Suprapubic skin (tissue), 4 donors: ENCODE measurements around the gene RRM1. TPM values are rescaled to one million over a fixed set of nuclear protein-coding genes. Genes with fewer than 3 reads are reported as not detected.

ENCODE experiments used
- DNase-seq, 2 donors: peaks; one replicate each; pipeline ENCODE4 v3.0.0-alpha.2; 2019; ENCODE audit warnings: low spot score in 2 of 2
- H3K27ac ChIP-seq: fragments of 200-600 bp; sonication (generic); one replicate; pipeline ENCODE4 v1.5.1; 2019
- H3K27me3 ChIP-seq: fragments of 200-600 bp; sonication (generic); one replicate; pipeline ENCODE4 v1.5.1; 2019
- H3K36me3 ChIP-seq: fragments of 200-600 bp; sonication (generic); one replicate; pipeline ENCODE4 v1.5.1; 2019
- H3K4me1 ChIP-seq: fragments of 200-600 bp; sonication (generic); one replicate; pipeline ENCODE4 v1.5.1; 2019
- H3K4me3 ChIP-seq: fragments of 200-600 bp; sonication (generic); one replicate; pipeline ENCODE4 v1.5.1; 2019; ENCODE audit warnings: mild to moderate bottlenecking
- H3K9me3 ChIP-seq: fragments of 200-600 bp; sonication (generic); one replicate; pipeline ENCODE4 v1.5.1; 2019
- CTCF ChIP-seq, 2 donors: fragments of 200-600 bp in 1 of 2; fragments of 450-650 bp in 1 of 2; sonication (generic) in 1 of 2; IDR thresholded peaks; one replicate each; pipeline ENCODE4 v1.5.1; 2016 to 2019; ENCODE audit warnings: antibody characterized with exemption in 2 of 2, mild to moderate bottlenecking in 1 of 2, moderate library complexity in 1 of 2
- EP300 ChIP-seq: sonication (generic); formaldehyde crosslinking; IDR thresholded peaks from one replicate; pipeline ENCODE4 v1.6.1; 2017; ENCODE audit warnings: antibody characterized with exemption
- POLR2A ChIP-seq, 2 donors: fragments of 450-650 bp; IDR thresholded peaks; one replicate each; pipeline ENCODE4 v1.6.1; 2017; ENCODE audit warnings: antibody characterized with exemption in 2 of 2, mild to moderate bottlenecking in 2 of 2, moderate library complexity in 2 of 2
- POLR2AphosphoS5 ChIP-seq, 3 donors: sonication (generic); formaldehyde crosslinking; IDR thresholded peaks; one replicate each; pipeline ENCODE4 v1.6.1; 2017; ENCODE audit warnings: antibody characterized with exemption in 3 of 3
- WGBS: methylation state at CpG from one replicate; pipeline ENCODE4 v1.1.5; 2018; 5-methylcytosine and 5-hydroxymethylcytosine counted together
- total RNA-seq, 4 donors: library from RNA; depleted of rRNA; stranded (reverse); fragments of >200 nt; gene quantifications; one replicate each; pipeline ENCODE4 v1.1.0, GENCODE V29; 2016

The RRM1 gene
- total RNA-seq, 4 donors from 2014 or later = 70.4 to 145 (median 80.0) TPM

- no peak for TF ChIP-seq POLR2AphosphoS5 (IDR thresholded peaks at IDR 0.05)
- no peak for TF ChIP-seq POLR2A (IDR thresholded peaks at IDR 0.05)
- no peak for TF ChIP-seq CTCF (IDR thresholded peaks at IDR 0.05)
- TF ChIP-seq EP300 = no peak
- no peaks in the 10 kb centered on the region for H3K27me3 ChIP-seq
- peaks cover 14% of the 10 kb centered on the region for H3K36me3 ChIP-seq
- no peaks in the 10 kb centered on the region for H3K9me3 ChIP-seq
- no peak overlapping the region for H3K4me3 ChIP-seq
- DNase-seq = no peak
- H3K4me1 ChIP-seq = peaks cover 8% of the 10 kb centered on the region
- no peak overlapping the region for H3K27ac ChIP-seq
- WGBS = 64% methylated on average over 1 of the region's 1 CpG
These were observed 40.0 kb upstream of the RRM1 start for GRCh38 chr11:4054643-4055042.

- Histone ChIP-seq H3K27me3 (no peaks in the 10 kb centered on the region), H3K4me3 (no peak overlapping the region), H3K36me3 (peaks cover 33% of the 10 kb centered on the region), H3K4me1 (peaks cover 11% of the 10 kb centered on the region), H3K9me3 (no peaks in the 10 kb centered on the region), H3K27ac (no peak overlapping the region)
- TF ChIP-seq CTCF (IDR thresholded peaks at IDR 0.05) = no peak
- no peak for TF ChIP-seq POLR2AphosphoS5 (IDR thresholded peaks at IDR 0.05)
- no peak for TF ChIP-seq POLR2A (IDR thresholded peaks at IDR 0.05)
- no peak for TF ChIP-seq EP300
- 55% methylated on average over 1 of the region's 1 CpG for WGBS
- no peak for DNase-seq
These were observed 35.2 kb upstream of the RRM1 start for GRCh38 chr11:4059424-4059823.

GRCh38 chr11:4060182-4060923 lies 34.2 kb upstream of the RRM1 start:
- H3K36me3 ChIP-seq = peaks cover 33% of the 10 kb centered on the region
- WGBS = 80% methylated on average over 4 of the region's 4 CpGs

GRCh38 chr11:4061700-4062099 lies 32.9 kb upstream of the RRM1 start:
- H3K9me3 ChIP-seq = no peaks in the 10 kb centered on the region
- no peaks in the 10 kb centered on the region for H3K27me3 ChIP-seq
- no peak overlapping the region for H3K4me3 ChIP-seq
- no peak overlapping the region for H3K27ac ChIP-seq
- 62% methylated on average over 1 of the region's 1 CpG for WGBS
- peaks cover 34% of the 10 kb centered on the region for H3K4me1 ChIP-seq
- DNase-seq = no peak
- TF ChIP-seq POLR2AphosphoS5 (IDR thresholded peaks at IDR 0.05) = no peak
- H3K36me3 ChIP-seq = peaks cover 28% of the 10 kb centered on the region

More at GRCh38 chr11:4060182-4060923, 34.2 kb upstream of the RRM1 start:
- DNase-seq = no peak
- Histone ChIP-seq H3K27me3 (no peaks in the 10 kb centered on the region), H3K4me1 (peaks cover 21% of the 10 kb centered on the region), H3K4me3 (no peak overlapping the region), H3K9me3 (no peaks in the 10 kb centered on the region), H3K27ac (no peak overlapping the region)
- no peak for TF ChIP-seq EP300
- no peak for TF ChIP-seq POLR2A (IDR thresholded peaks at IDR 0.05)
- no peak for TF ChIP-seq POLR2AphosphoS5 (IDR thresholded peaks at IDR 0.05)
- no peak for TF ChIP-seq CTCF (IDR thresholded peaks at IDR 0.05)

- TF ChIP-seq EP300 = no peak
- no peak for TF ChIP-seq POLR2A (IDR thresholded peaks at IDR 0.05)
- TF ChIP-seq POLR2AphosphoS5 (IDR thresholded peaks at IDR 0.05) = no peak
- TF ChIP-seq CTCF (IDR thresholded peaks at IDR 0.05) = no peak
- H3K27ac ChIP-seq = no peak overlapping the region
- peaks cover 38% of the 10 kb centered on the region for H3K4me1 ChIP-seq
- WGBS = 74% methylated on average over 3 of the region's 3 CpGs
- no peak for DNase-seq
- H3K4me3 ChIP-seq = no peak overlapping the region
- peaks cover 28% of the 10 kb centered on the region for H3K36me3 ChIP-seq
- H3K9me3 ChIP-seq = no peaks in the 10 kb centered on the region
- H3K27me3 ChIP-seq = no peaks in the 10 kb centered on the region
These were observed 31.3 kb upstream of the RRM1 start for GRCh38 chr11:4063348-4063747.
